Measurements from ENCODE around the gene KBTBD3.

The KBTBD3 gene

GRCh38 chr11:106076919-106077608 lies at the start of gene KBTBD3:
KBTBD3 (minus strand) TSS chr11:106077347; CDS start chr11:106059097, 18,250 bp downstream.
- peak; percentile 100 for DNase-seq

DNA sequence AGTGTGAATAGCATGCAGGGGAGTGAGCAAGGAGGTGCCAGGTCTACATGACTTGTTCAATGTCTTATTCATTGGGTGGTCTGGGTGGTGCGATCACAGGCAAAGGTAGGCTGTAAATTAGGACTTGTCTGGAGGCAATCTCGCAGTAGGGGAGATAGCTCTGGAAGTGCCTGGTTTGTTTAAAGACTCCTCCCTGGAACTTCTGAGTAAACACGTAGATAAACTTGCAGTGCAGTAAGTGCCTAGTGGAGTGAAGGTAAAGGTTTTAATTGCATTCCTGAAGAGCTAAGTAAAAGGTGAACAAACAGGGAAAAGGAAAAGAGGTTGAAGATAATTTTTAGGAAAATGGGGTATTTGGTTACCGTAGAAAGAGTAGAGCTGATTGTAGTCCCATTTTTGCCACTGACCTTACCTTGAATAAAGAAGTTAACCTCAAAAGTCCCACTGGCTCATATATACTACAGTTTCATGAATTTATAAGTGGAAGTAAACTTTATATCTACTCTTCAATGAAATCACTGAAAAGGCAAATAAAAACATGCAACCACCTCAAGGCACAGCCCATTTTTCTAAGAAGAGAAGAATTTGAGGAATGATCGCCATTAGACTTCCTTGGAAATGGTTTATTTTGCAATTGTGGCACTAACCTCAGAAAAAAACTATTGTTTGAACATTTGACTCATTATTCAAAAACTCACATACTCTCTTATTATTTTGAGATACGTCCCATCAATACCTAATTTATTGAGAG lies 44.6 kb upstream of the KBTBD3 start:
- DNase-seq, result no peak

- no peak for DNase-seq
Measured at GRCh38 chr11:106105986-106106385, 28.8 kb upstream of the KBTBD3 start.

DNA sequence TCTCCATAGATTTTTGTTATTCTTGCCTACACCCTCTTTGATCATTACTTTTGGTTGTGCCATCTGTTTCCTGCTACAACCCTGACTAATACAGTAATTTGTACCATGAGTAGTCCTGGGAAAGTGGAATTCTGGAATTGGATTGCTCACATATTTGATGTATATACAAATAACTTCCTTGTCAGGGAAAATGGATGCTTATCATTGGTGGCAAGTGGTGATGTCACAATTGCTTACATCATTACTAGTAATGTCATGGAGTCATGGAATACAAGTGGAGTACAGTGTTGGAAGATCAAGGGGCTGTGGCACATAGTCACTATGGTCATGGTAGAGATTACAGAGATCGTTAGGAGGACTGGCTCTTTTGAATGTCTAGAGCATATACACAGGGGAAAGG lies 24.7 kb upstream of the KBTBD3 start:
- no peak for DNase-seq

- DNase-seq, result no peak
Measured at GRCh38 chr11:106101370-106101769, 24.2 kb upstream of the KBTBD3 start.

GRCh38 chr11:106098893-106099553 lies 21.9 kb upstream of the KBTBD3 start:
- no peak for DNase-seq

GRCh38 chr11:106092446-106092845 lies 15.3 kb upstream of the KBTBD3 start:
- no peak for DNase-seq

GRCh38 chr11:106091480-106092123 lies 14.5 kb upstream of the KBTBD3 start:
- no peak for DNase-seq

DNA sequence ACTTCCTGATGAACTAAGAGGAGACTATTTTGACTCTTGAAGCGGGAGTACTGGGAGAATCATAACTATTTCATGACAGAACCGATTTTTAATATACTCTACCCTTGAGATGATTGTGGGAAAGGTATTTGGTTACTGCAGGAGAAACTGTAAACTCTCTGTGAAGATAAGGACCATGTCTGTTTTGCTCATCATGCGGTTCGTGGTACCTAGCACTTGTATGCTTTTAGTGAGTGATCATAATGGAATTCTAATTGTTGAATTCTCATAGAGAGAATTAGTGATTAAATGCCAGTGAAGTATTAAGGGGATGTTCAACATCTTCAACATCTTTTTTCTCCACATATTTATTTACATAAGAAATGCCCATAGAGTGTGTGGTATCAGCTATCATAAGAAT lies 11.7 kb upstream of the KBTBD3 start:
- no peak for DNase-seq

DNA sequence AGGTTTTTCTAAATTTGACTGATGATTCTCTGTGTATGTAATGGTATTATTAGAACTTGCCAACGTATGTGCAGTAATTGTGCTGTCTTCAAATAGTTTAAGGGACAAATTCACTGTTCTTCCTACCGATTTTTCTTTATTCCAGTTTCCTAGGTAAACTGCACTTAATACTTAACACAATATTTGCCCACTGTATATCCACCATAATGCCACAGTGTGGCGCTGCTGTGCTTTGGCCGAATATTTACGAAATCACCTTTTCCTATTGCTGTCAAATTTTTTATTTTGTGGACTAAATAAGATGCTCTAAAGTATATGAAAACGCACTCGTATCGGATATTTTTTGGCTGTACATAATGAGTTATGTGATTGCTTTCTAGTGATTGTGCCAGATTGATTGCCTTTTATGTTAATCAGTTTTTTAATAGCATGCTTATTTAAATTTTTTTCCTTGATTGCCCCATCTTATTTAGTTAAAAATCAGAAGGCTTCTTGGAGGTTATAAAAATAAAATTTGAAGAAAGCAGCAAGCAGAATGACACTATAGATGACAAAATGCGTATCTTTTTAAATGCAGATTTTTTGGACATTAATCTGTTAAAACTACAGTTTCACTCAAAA lies 10.8 kb upstream of the KBTBD3 start:
- peak; percentile 67 for DNase-seq

DNA sequence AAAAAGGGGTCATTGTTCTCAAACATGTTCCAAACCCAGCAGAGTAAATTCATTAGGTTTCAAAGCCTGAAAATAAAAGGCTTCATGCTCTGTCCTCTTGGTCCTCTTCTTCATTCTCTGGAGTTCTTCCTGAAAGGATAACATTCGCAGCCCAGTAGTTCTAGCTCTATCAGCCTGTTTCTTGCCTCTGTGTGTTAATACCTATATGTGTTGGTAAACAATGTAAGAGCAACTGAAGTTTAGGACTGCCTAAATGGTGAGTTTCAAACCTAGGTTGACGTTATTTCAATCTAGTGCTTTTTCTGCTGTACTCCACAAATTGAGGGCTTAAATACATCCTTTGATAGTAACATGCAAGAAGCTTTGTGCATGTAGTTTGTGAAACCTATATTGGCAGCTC lies 9.7 kb upstream of the KBTBD3 start:
- no peak for DNase-seq

- DNase-seq, result no peak
Measured at GRCh38 chr11:106086135-106086534, 9.0 kb upstream of the KBTBD3 start.

- DNase-seq, result no peak
Measured at GRCh38 chr11:106082096-106082495, 4.9 kb upstream of the KBTBD3 start.

GRCh38 chr11:106077609-106078455 lies 685 bp upstream of the KBTBD3 start, which contains the start of gene AASDHPPT:
AASDHPPT (plus strand) TSS chr11:106077662; CDS start chr11:106077711, 49 bp downstream.
- DNase-seq, result peak; percentile 80

GRCh38 chr11:106076171-106076918 lies 802 bp downstream of the KBTBD3 start:
- DNase-seq, result peak; percentile 86

DNA sequence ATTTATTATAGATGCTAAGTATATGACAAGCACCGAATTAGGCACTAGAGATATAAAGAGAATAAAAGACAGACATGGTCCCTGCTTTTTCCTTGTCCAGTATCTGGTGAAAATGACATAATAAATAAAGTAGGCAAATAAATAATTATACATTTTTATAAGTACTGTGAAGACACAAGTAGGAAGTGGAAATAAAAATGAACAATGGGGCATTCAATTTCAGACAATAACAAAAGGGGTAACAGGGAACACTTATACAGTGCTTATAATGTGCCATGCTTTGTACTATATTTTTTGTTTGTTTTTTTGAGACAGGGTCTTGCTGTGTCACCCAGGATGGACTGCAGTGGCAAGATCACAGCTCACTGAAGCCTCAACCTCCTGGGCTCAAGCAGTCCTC lies 4.3 kb downstream of the KBTBD3 start:
- DNase-seq, result no peak

DNA sequence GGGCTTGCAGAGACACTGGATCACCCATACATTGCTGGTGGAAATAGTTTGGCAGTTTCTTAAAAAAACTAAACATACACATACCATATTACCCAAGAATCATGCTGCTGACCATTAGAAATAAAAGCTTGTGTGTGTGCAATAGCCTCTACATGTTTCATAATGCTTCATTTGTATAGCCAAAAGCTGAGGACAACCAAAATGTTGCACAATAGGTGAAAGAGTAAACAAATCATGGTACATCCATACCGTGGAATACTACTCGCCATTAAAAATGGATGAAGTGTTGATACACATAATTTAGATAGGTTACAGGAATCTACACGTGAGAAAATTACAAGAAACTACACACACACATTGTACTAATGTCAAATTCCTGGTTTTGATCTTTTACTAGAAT lies 6.5 kb downstream of the KBTBD3 start:
- no peak for DNase-seq

GRCh38 chr11:106063009-106063408 lies 14.1 kb downstream of the KBTBD3 start:
- DNase-seq, result no peak

DNA sequence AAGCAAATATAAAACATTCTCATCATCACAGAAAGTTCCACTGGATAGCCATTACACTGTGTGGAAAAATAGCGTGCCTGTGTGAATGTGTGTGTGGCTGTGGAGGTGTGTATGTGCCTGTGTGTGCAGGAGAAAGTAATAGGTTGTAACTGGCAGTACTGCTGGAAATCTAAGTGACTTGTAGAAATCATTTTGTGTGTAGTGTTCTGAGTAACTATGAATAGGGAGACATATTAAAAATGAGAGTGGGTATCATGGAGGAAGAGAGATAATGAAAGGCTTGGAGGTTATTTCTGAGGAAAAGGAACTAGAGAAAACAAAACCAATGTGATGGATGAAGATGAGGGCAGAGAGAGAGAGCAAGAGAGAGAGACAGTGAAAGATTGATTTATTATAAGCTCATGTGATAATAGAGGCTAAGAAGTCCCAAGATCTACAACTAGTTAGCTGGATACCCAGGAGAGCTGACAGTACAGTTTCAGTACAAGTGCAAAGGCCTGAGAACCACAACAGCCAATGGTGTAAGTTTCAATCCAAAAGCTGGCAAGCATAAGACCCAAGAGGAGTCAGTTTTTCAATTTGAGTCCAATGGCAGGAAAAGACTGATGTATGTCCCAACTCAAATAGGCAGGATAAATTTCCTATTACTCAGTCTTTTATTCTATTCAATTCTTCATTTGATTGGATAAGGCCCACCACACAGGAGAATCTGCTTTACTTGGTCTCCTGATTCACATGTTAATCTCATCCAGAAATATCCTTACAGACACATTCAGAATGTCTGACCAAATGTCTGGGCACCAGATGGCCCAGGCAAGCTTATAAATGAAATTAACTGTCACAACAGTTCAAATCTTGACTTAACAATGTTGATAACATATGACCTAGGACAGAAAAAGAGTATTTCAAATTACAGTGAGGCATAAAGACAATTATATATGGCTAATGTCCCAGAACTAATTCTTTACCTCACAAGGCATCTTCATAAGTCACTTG lies 14.9 kb downstream of the KBTBD3 start:
- no peak for DNase-seq

All from NCI-H526 treated with DMSO at 0.1 percent for 48 hours (cell line).